ENCODE measurements around the gene INHBB.

INHBB gene

GRCh38 chr2:120378605-120379004 is 32.7 kb downstream of the INHBB start:
- no peak for TF ChIP-seq CTCF (conservative IDR thresholded peaks at IDR 0.05; ENCODE audit: low read depth, low read length)
- no peak for DNase-seq (ENCODE audit: low read depth)
- no peak overlapping the region for H3K4me3 ChIP-seq (ENCODE audit: low read depth, low read length)

- H3K4me3 ChIP-seq (ENCODE audit: low read depth, low read length) = no peak overlapping the region
- no peak for TF ChIP-seq CTCF (conservative IDR thresholded peaks at IDR 0.05; ENCODE audit: low read depth, low read length)
- no peak for DNase-seq (ENCODE audit: low read depth)
Measured at GRCh38 chr2:120379916-120380893, 34.3 kb downstream of the INHBB start.

- DNase-seq (ENCODE audit: low read depth) = no peak
- H3K4me3 ChIP-seq (ENCODE audit: low read depth, low read length) = no peak overlapping the region
- no peak for TF ChIP-seq CTCF (conservative IDR thresholded peaks at IDR 0.05; ENCODE audit: low read depth, low read length)
Measured at GRCh38 chr2:120381192-120381591, 35.3 kb downstream of the INHBB start.

GRCh38 chr2:120381661-120382060 is 35.7 kb downstream of the INHBB start:
- no peak for TF ChIP-seq CTCF (conservative IDR thresholded peaks at IDR 0.05; ENCODE audit: low read depth, low read length)
- DNase-seq (ENCODE audit: low read depth) = no peak
- H3K4me3 ChIP-seq (ENCODE audit: low read depth, low read length) = no peak overlapping the region

GRCh38 chr2:120382541-120383144 is 36.7 kb downstream of the INHBB start:
- no peak overlapping the region for H3K4me3 ChIP-seq (ENCODE audit: low read depth, low read length)
- no peak for TF ChIP-seq CTCF (conservative IDR thresholded peaks at IDR 0.05; ENCODE audit: low read depth, low read length)
- no peak for DNase-seq (ENCODE audit: low read depth)

- no peak for TF ChIP-seq CTCF (conservative IDR thresholded peaks at IDR 0.05; ENCODE audit: low read depth, low read length)
- no peak overlapping the region for H3K4me3 ChIP-seq (ENCODE audit: low read depth, low read length)
Measured at GRCh38 chr2:120383191-120383590, 37.3 kb downstream of the INHBB start.

More at GRCh38 chr2:120383191-120383590, 37.3 kb downstream of the INHBB start:
- no peak for DNase-seq (ENCODE audit: low read depth)

Measured in choroid plexus epithelial cell (primary cell).